Neural crest cell (in vitro differentiated cells): Measurements from ENCODE around the gene CIZ1. TPM values are rescaled to one million over a fixed set of nuclear protein-coding genes. Genes with fewer than 3 reads are reported as not detected.
"Not testable (repeated sequence)": the region's sequence is repeated elsewhere in the genome, so short reads cannot be mapped to it uniquely, and the experiment has no call there.

Experiments
- DNase-seq: peaks from one replicate; pipeline ENCODE4 v3.0.0; 2021; ENCODE audit warnings: low read depth, mixed read lengths, low spot score
- H3K27ac Mint-ChIP-seq: one replicate; pipeline ENCODE4 v1.8.0; 2021; ENCODE audit warnings: mild to moderate bottlenecking, mixed read lengths; ENCODE audit not compliant: unreplicated experiment
- H3K27me3 Mint-ChIP-seq: 2 replicates; pipeline ENCODE4 v1.8.0; 2021; ENCODE audit warnings: low read depth, mild to moderate bottlenecking, mixed read lengths
- H3K36me3 Mint-ChIP-seq: 2 replicates; pipeline ENCODE4 v1.8.0; 2021; ENCODE audit warnings: low read depth, mild to moderate bottlenecking, mixed read lengths
- H3K4me1 Mint-ChIP-seq: 2 replicates; pipeline ENCODE4 v1.8.0; 2021; ENCODE audit warnings: mixed read lengths
- H3K4me3 Mint-ChIP-seq: one replicate; pipeline ENCODE4 v1.8.0; 2021; ENCODE audit warnings: mild to moderate bottlenecking, mixed read lengths
- H3K9me3 Mint-ChIP-seq: 2 replicates; pipeline ENCODE4 v1.8.0; 2021; ENCODE audit warnings: mixed read lengths
- CTCF ChIP-seq: fragments of 200-600 bp; sonication (generic); conservative IDR thresholded peaks from 2 replicates; pipeline ENCODE4 v1.5.0; 2021; ENCODE audit warnings: antibody characterized with exemption, mild to moderate bottlenecking
- total RNA-seq: library from RNA; stranded (reverse); gene quantifications from 2 replicates; pipeline ENCODE4 v1.2.1, GENCODE V29; 2021

Gene CIZ1
- total RNA-seq, 1 donor from 2014 or later: 226 TPM

DNA sequence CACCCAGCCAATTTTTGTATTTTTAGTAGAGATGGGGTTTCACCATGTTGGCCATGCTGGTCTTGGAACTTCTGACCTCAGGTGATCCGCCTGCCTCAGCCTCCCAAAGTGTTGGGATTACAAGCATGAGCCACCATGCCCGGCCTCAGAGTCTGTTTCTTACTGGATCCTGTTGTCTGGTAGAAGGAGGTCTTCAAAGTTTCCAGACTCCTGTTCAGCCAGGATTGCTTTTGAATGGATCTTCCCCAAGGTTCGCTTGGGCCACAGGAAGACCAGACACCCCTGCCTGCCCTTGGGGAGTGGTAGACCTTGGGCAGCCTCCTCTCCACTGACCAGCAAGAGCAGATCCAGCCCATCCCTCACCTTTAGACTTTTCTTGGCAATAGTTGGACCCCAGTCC is 49.8 kb downstream of the CIZ1 start:
- Mint-ChIP-seq H3K36me3 (no peaks in the 10 kb centered on the region), H3K27ac (no peak overlapping the region), H3K4me3 (no peak overlapping the region), H3K27me3 (no peaks in the 10 kb centered on the region), H3K9me3 (no peaks in the 10 kb centered on the region), H3K4me1 (peaks cover 14% of the 10 kb centered on the region)
- no peak for DNase-seq
- no peak for TF ChIP-seq CTCF

DNA sequence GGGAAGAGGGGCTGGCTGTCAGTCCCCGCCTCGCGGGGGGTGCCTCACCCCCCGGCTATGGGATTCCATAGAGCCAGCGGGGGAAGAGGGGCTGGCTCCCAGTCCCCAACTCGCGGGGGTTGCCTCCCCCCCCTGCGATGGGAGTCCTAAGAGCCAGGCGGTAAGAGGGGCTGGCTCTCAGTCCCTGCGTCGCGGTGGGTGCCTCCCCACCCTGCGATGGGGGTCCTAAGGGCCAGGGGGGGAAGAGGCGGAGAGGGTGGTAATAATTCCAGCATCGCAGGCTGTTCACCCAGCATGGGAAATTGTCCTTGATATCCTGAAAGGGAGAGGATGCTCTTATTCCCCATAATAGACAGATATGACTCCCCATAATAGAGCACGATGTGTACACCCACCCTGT is 51.8 kb downstream of the CIZ1 start:
- H3K9me3 Mint-ChIP-seq: no peaks in the 10 kb centered on the region
- peaks cover 14% of the 10 kb centered on the region for H3K4me1 Mint-ChIP-seq
- TF ChIP-seq CTCF: no peak
- H3K36me3 Mint-ChIP-seq: no peaks in the 10 kb centered on the region
- no peaks in the 10 kb centered on the region for H3K27me3 Mint-ChIP-seq
- DNase-seq: no peak
- no peak overlapping the region for H3K27ac Mint-ChIP-seq
- H3K4me3 Mint-ChIP-seq: no peak overlapping the region

DNA sequence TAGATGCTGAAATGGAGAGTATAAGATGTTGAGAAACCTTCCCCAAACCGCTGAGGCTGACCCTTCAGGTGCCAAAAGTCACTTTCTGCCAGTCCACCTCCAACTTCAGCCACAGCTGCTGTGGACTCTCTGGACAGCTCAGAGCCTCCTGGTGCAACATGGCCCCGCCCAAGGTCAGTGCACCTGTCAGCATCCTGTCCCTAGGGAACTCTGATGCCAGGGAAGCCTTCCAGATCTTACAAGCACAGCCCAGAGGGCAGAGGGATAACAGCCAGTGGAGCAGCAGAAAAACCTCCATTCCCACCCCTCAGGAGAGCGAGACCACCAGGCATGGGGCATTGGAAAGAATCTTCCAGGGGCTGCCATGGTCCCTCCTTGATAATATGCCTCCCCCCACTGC is 53.4 kb downstream of the CIZ1 start:
- no peak for TF ChIP-seq CTCF
- H3K4me1 Mint-ChIP-seq: peaks cover 14% of the 10 kb centered on the region
- no peak for DNase-seq

DNA sequence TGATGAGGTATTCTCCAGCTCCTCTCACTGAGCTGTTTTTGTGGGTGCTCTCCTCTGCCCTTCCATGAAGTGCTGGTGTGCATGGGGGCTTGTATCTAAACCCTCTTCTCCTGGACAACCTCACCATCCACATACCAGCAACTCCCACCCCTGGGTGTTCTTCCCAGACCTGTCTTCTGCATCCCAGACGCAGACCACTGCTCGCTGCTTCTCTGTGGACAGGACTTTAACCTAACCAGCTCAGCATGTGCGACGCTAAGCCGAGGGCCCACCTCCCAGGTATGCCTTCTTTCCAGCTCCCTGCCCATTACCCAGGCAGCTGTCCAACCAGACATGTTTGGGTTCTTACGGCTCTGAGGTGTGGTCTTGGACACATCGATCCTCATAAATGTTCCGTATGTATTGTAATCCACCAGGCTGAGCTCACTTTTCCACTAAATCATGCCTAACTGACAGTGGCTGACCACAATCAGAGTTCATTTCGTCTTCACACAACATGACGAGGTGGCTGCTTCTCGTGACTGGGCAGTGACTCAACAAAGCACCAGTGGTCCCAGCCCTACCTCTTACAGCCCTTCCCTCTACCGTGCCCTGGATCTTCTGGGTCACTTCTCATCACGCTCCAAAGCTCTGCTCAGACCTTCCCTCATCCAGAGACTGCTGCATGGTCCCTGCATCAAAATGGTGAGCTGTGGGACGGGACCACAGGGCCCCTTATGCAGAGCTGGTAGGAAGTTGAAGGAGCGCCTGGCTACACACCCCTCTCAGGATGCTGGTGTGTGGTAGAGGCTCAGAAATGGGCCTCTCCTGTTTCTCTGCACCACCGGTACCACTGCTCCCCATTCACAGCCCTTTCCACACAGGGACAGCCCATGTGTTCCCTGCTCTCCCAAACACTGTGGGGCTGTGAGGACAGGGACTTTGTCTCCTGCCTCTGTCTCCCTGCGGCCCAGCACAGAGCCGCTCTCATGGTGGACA is 54.3 kb downstream of the CIZ1 start:
- Mint-ChIP-seq H3K4me1 (peaks cover 13% of the 10 kb centered on the region), H3K9me3 (no peaks in the 10 kb centered on the region), H3K4me3 (no peak overlapping the region), H3K36me3 (no peaks in the 10 kb centered on the region), H3K27me3 (peaks cover 9% of the 10 kb centered on the region), H3K27ac (peak overlapping the region; percentile 89)
- TF ChIP-seq CTCF: no peak
- no peak for DNase-seq

More for the DNA sequence above, 53.4 kb downstream of the CIZ1 start:
- Mint-ChIP-seq H3K27ac (peak overlapping the region; percentile 89), H3K27me3 (peaks cover 5% of the 10 kb centered on the region), H3K9me3 (no peaks in the 10 kb centered on the region), H3K4me3 (no peak overlapping the region), H3K36me3 (no peaks in the 10 kb centered on the region)

GRCh38 chr9:128135561-128135960 is 55.8 kb downstream of the CIZ1 start:
- H3K4me3 Mint-ChIP-seq, DNase-seq, H3K9me3 Mint-ChIP-seq, H3K36me3 Mint-ChIP-seq, H3K27me3 Mint-ChIP-seq, H3K4me1 Mint-ChIP-seq: not testable (repeated sequence)
- peak overlapping the region; percentile 62 for H3K27ac Mint-ChIP-seq

DNA sequence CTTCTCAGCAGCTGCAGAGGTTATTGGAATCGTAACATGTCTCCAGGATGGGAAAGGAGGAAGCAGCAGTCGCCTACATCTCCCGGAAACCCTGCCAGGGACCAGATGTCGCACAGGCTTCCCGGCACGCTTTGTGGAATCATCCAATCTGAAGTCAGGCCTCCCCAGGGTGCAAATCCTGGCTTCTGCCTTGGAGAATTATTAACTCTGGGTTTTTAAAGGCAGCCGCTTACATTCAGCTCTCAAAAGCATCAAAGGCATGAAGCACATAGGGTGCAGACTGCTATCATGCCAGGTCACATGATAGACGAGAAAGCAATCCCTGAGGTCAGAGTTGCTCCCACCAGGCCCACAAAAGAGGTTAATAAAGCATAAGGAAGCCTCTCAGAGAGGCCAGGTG is 59.2 kb downstream of the CIZ1 start:
- not testable (repeated sequence) for H3K9me3 Mint-ChIP-seq, DNase-seq, H3K27ac Mint-ChIP-seq, H3K27me3 Mint-ChIP-seq, H3K36me3 Mint-ChIP-seq
- Mint-ChIP-seq H3K4me3 (peak overlapping the region; percentile 69), H3K4me1 (peaks cover 11% of the 10 kb centered on the region)

GRCh38 chr9:128131346-128131745 is 60.0 kb downstream of the CIZ1 start:
- H3K4me3 Mint-ChIP-seq: peak overlapping the region; percentile 27
- H3K4me1 Mint-ChIP-seq: peaks cover 11% of the 10 kb centered on the region

GRCh38 chr9:128130651-128131050 is 60.7 kb downstream of the CIZ1 start:
- not testable (repeated sequence) for H3K9me3 Mint-ChIP-seq, H3K27me3 Mint-ChIP-seq, H3K27ac Mint-ChIP-seq, DNase-seq, H3K36me3 Mint-ChIP-seq
- Mint-ChIP-seq H3K4me1 (peaks cover 18% of the 10 kb centered on the region), H3K4me3 (peak overlapping the region; percentile 27)

More at GRCh38 chr9:128131346-128131745, 60.0 kb downstream of the CIZ1 start:
- H3K27ac Mint-ChIP-seq, H3K27me3 Mint-ChIP-seq, H3K36me3 Mint-ChIP-seq, DNase-seq, H3K9me3 Mint-ChIP-seq: not testable (repeated sequence)
